Measurements from ENCODE around the gene SIX5.

The SIX5 gene

GRCh38 chr19:45717131-45717982, 51.7 kb downstream of the SIX5 start:
- peak; percentile 97 for DNase-seq (ENCODE audit: low read depth)
- peak; percentile 20 for TF ChIP-seq CTCF (conservative IDR thresholded peaks at IDR 0.05; ENCODE audit: low read depth, low read length)
- H3K4me3 ChIP-seq (ENCODE audit: low read length) = peak overlapping the region; percentile 79

GRCh38 chr19:45716359-45717130, 52.5 kb downstream of the SIX5 start:
- TF ChIP-seq CTCF (conservative IDR thresholded peaks at IDR 0.05; ENCODE audit: low read depth, low read length) = no peak
- H3K4me3 ChIP-seq (ENCODE audit: low read length) = peak overlapping the region; percentile 79
- no peak for DNase-seq (ENCODE audit: low read depth)

- no peak overlapping the region for H3K4me3 ChIP-seq (ENCODE audit: low read length)
- no peak for TF ChIP-seq CTCF (conservative IDR thresholded peaks at IDR 0.05; ENCODE audit: low read depth, low read length)
Measured at GRCh38 chr19:45715139-45715538, 53.9 kb downstream of the SIX5 start.

More at GRCh38 chr19:45715139-45715538, 53.9 kb downstream of the SIX5 start:
- DNase-seq (ENCODE audit: low read depth) = no peak
